Mesenchymal stem cell (in vitro differentiated cells and primary cell): Measurements from ENCODE around the gene DOCK10.

Experiments
- DNase-seq: peaks from one replicate; pipeline ENCODE4 v3.0.0-alpha.2; 2013
- H2AFZ ChIP-seq: one replicate; pipeline ENCODE4 v1.6.1; 2013; ENCODE audit warnings: low read depth, mild to moderate bottlenecking, control low read depth, inconsistent platforms, low read length, moderate library complexity
- H2AK5ac ChIP-seq: 2 replicates; pipeline ENCODE4 v1.6.1; 2013; ENCODE audit warnings: low read length, moderate library complexity, mild to moderate bottlenecking, inconsistent platforms; ENCODE audit not compliant: severe bottlenecking
- H2BK120ac ChIP-seq: one replicate; pipeline ENCODE4 v1.6.1; 2013; ENCODE audit warnings: low read depth, mild to moderate bottlenecking, inconsistent platforms, low read length, moderate library complexity
- H2BK12ac ChIP-seq, 2 experiments: one replicate each; pipeline ENCODE4 v1.6.1; 2013; ENCODE audit warnings: inconsistent platforms in 2 of 2, low read length in 2 of 2, mild to moderate bottlenecking in 2 of 2, moderate library complexity in 2 of 2, control low read depth in 1 of 2
- H2BK15ac ChIP-seq: one replicate; pipeline ENCODE4 v1.6.1; 2013; ENCODE audit warnings: mild to moderate bottlenecking, low read depth, inconsistent platforms; ENCODE audit not compliant: poor library complexity, severe bottlenecking
- H2BK5ac ChIP-seq: 2 replicates; pipeline ENCODE4 v1.6.1; 2013; ENCODE audit warnings: low read depth, mild to moderate bottlenecking, low read length, control low read depth, inconsistent platforms; ENCODE audit not compliant: poor library complexity, severe bottlenecking
- H3K14ac ChIP-seq, 2 experiments: one replicate each; pipeline ENCODE4 v1.6.1; 2013; ENCODE audit warnings: inconsistent platforms in 2 of 2, low read length in 2 of 2, control low read depth in 1 of 2, mild to moderate bottlenecking in 1 of 2, moderate library complexity in 1 of 2
- H3K18ac ChIP-seq, 2 experiments: one replicate each; pipeline ENCODE4 v1.6.1; 2013; ENCODE audit warnings: inconsistent platforms in 2 of 2, low read length in 2 of 2, control low read depth in 1 of 2, low read depth in 1 of 2, mild to moderate bottlenecking in 1 of 2
- H3K23ac ChIP-seq, 2 experiments: one replicate each; pipeline ENCODE4 v1.6.1; 2013; ENCODE audit warnings: inconsistent platforms in 2 of 2, low read length in 2 of 2, mild to moderate bottlenecking in 2 of 2, moderate library complexity in 2 of 2, control low read depth in 1 of 2
- H3K27ac ChIP-seq: 2 replicates; pipeline ENCODE4 v1.5.1; 2013; ENCODE audit warnings: mild to moderate bottlenecking, moderate library complexity, low read length, control low read depth, inconsistent platforms; ENCODE audit not compliant: poor library complexity, severe bottlenecking
- H3K27me3 ChIP-seq, 2 experiments: 2 replicates each; pipeline versions ENCODE4 v1.6.1 to v1.7.0; 2013; ENCODE audit warnings: low read length in 2 of 2, mild to moderate bottlenecking in 2 of 2, moderate library complexity in 2 of 2, control low read depth in 1 of 2, inconsistent platforms in 1 of 2; ENCODE audit not compliant: control insufficient read depth in 1 of 2, insufficient read depth in 1 of 2
- H3K36me3 ChIP-seq, 2 experiments: 2 replicates each; pipeline versions ENCODE4 v1.6.1 to v1.7.0; 2013; ENCODE audit warnings: low read length in 2 of 2, control low read depth in 1 of 2, inconsistent platforms in 1 of 2, low read depth in 1 of 2, mild to moderate bottlenecking in 1 of 2; ENCODE audit not compliant: insufficient read depth in 2 of 2, control insufficient read depth in 1 of 2
- H3K4ac ChIP-seq, 2 experiments: one replicate each; pipeline ENCODE4 v1.6.1; 2013; ENCODE audit warnings: inconsistent platforms in 2 of 2, low read length in 2 of 2, mild to moderate bottlenecking in 2 of 2, moderate library complexity in 2 of 2, control low read depth in 1 of 2, low read depth in 1 of 2
- H3K4me1 ChIP-seq: 2 replicates; pipeline ENCODE4 v1.6.1; 2013; ENCODE audit warnings: low read depth, low read length, control low read depth; ENCODE audit not compliant: control insufficient read depth, insufficient read depth
- H3K4me2 ChIP-seq: 2 replicates; pipeline ENCODE4 v1.6.1; 2013; ENCODE audit warnings: low read length, mild to moderate bottlenecking, inconsistent platforms; ENCODE audit not compliant: poor library complexity, severe bottlenecking
- H3K4me3 ChIP-seq, 2 experiments: 2 replicates each; pipeline versions ENCODE4 v1.5.1 to v1.7.0; 2013; ENCODE audit warnings: low read length in 2 of 2, mild to moderate bottlenecking in 2 of 2, control low read depth in 1 of 2, low read depth in 1 of 2; ENCODE audit not compliant: insufficient read depth in 1 of 2
- H3K79me1 ChIP-seq: replicated peaks from 2 replicates; pipeline ENCODE4 v1.6.1; 2013; ENCODE audit warnings: mild to moderate bottlenecking, control low read depth, low read length, inconsistent platforms; ENCODE audit not compliant: poor library complexity, severe bottlenecking
- H3K9ac ChIP-seq: 2 replicates; pipeline ENCODE4 v1.7.0; 2013; ENCODE audit warnings: mild to moderate bottlenecking, low read length, moderate library complexity
- H3K9me3 ChIP-seq: 2 replicates; pipeline ENCODE4 v1.7.0; 2013; ENCODE audit warnings: mild to moderate bottlenecking, low read length; ENCODE audit not compliant: control insufficient read depth
- H4K8ac ChIP-seq: one replicate; pipeline ENCODE4 v1.6.1; 2013; ENCODE audit warnings: inconsistent platforms, mild to moderate bottlenecking, low read length, moderate library complexity
- H4K91ac ChIP-seq: one replicate; pipeline ENCODE4 v1.6.1; 2013; ENCODE audit warnings: mild to moderate bottlenecking, low read length, inconsistent platforms
- WGBS: methylation state at CpG from one replicate; pipeline ENCODE4 v1.1.7; 2013; ENCODE audit warnings: mixed read lengths; 5-methylcytosine and 5-hydroxymethylcytosine counted together

Gene DOCK10

GRCh38 chr2:224723586-224724217, 318.6 kb downstream of the DOCK10 start:
- no peak overlapping the region for H3K14ac ChIP-seq
- WGBS: 100% methylated on average over 1 of the region's 2 CpGs
- no peak overlapping the region for H2BK120ac ChIP-seq
- no peak overlapping the region for H2BK15ac ChIP-seq
- no peak overlapping the region for H3K9ac ChIP-seq
- no peak overlapping the region for H2BK5ac ChIP-seq
- H3K36me3 ChIP-seq: no peaks in the 10 kb centered on the region
- H3K27me3 ChIP-seq: no peaks in the 10 kb centered on the region
- DNase-seq: no peak
- peaks cover 20% of the 10 kb centered on the region for H3K9me3 ChIP-seq
- no peak overlapping the region for H3K27ac ChIP-seq
- no peak overlapping the region for H3K4ac ChIP-seq
- H3K79me1 ChIP-seq: no peaks in the 10 kb centered on the region
- no peak overlapping the region for H3K18ac ChIP-seq
- peaks cover 1% of the 10 kb centered on the region for H3K4me1 ChIP-seq
- H3K4me3 ChIP-seq: no peak overlapping the region
- H2AK5ac ChIP-seq: no peak overlapping the region
- H2AFZ ChIP-seq: no peak overlapping the region
- no peak overlapping the region for H2BK12ac ChIP-seq
- no peak overlapping the region for H3K23ac ChIP-seq
- no peak overlapping the region for H4K91ac ChIP-seq
- no peak overlapping the region for H3K4me2 ChIP-seq
- H4K8ac ChIP-seq: no peak overlapping the region

- no peak overlapping the region for H3K14ac ChIP-seq
- H3K23ac ChIP-seq: no peak overlapping the region
- H3K4me2 ChIP-seq: no peak overlapping the region
- H3K18ac ChIP-seq: no peak overlapping the region
- H3K9me3 ChIP-seq: peaks cover 15% of the 10 kb centered on the region
- no peaks in the 10 kb centered on the region for H3K36me3 ChIP-seq
- no peak overlapping the region for H2AK5ac ChIP-seq
- H3K4me1 ChIP-seq: peaks cover 1% of the 10 kb centered on the region
- H3K27ac ChIP-seq: no peak overlapping the region
- H2AFZ ChIP-seq: no peak overlapping the region
- no peak overlapping the region for H3K4me3 ChIP-seq
- H3K4ac ChIP-seq: no peak overlapping the region
- H2BK120ac ChIP-seq: no peak overlapping the region
- H2BK15ac ChIP-seq: no peak overlapping the region
- H4K91ac ChIP-seq: no peak overlapping the region
- no peak overlapping the region for H2BK5ac ChIP-seq
- no peak overlapping the region for H3K9ac ChIP-seq
- no peak for DNase-seq
- WGBS: 90% methylated on average over 4 of the region's 4 CpGs
- no peak overlapping the region for H2BK12ac ChIP-seq
- no peak overlapping the region for H4K8ac ChIP-seq
- H3K79me1 ChIP-seq: no peaks in the 10 kb centered on the region
- H3K27me3 ChIP-seq: no peaks in the 10 kb centered on the region
These were observed 319.5 kb downstream of the DOCK10 start for GRCh38 chr2:224722770-224723169.

- no peak overlapping the region for H2AK5ac ChIP-seq
- peaks cover 1% of the 10 kb centered on the region for H3K4me1 ChIP-seq
- H3K14ac ChIP-seq: no peak overlapping the region
- H3K36me3 ChIP-seq: no peaks in the 10 kb centered on the region
- H3K27ac ChIP-seq: no peak overlapping the region
- H2BK120ac ChIP-seq: no peak overlapping the region
- DNase-seq: peak; percentile 8
- H3K18ac ChIP-seq: no peak overlapping the region
- no peak overlapping the region for H3K4me3 ChIP-seq
- WGBS: 90% methylated on average over 2 of the region's 3 CpGs
- no peak overlapping the region for H2BK15ac ChIP-seq
- no peaks in the 10 kb centered on the region for H3K27me3 ChIP-seq
- no peak overlapping the region for H3K4ac ChIP-seq
- no peak overlapping the region for H3K23ac ChIP-seq
- no peak overlapping the region for H2BK12ac ChIP-seq
- no peak overlapping the region for H4K91ac ChIP-seq
- no peak overlapping the region for H3K9ac ChIP-seq
- H3K79me1 ChIP-seq: no peaks in the 10 kb centered on the region
- H4K8ac ChIP-seq: no peak overlapping the region
- H3K4me2 ChIP-seq: no peak overlapping the region
- peaks cover 10% of the 10 kb centered on the region for H3K9me3 ChIP-seq
- H2AFZ ChIP-seq: no peak overlapping the region
- H2BK5ac ChIP-seq: no peak overlapping the region
These were observed 320.0 kb downstream of the DOCK10 start for GRCh38 chr2:224722250-224722649.

- no peak for DNase-seq
- H3K4me2 ChIP-seq: no peak overlapping the region
- H3K9ac ChIP-seq: no peak overlapping the region
- no peak overlapping the region for H4K8ac ChIP-seq
- no peak overlapping the region for H2AK5ac ChIP-seq
- no peak overlapping the region for H3K14ac ChIP-seq
- no peak overlapping the region for H3K4ac ChIP-seq
- H3K4me1 ChIP-seq: peaks cover under 1% of the 10 kb centered on the region
- H2BK120ac ChIP-seq: no peak overlapping the region
- no peak overlapping the region for H2BK12ac ChIP-seq
- no peak overlapping the region for H2AFZ ChIP-seq
- H3K9me3 ChIP-seq: no peaks in the 10 kb centered on the region
- H3K18ac ChIP-seq: no peak overlapping the region
- H4K91ac ChIP-seq: no peak overlapping the region
- no peak overlapping the region for H3K23ac ChIP-seq
- no peak overlapping the region for H3K27ac ChIP-seq
- 86% methylated on average over 1 of the region's 2 CpGs for WGBS
- H3K4me3 ChIP-seq: no peak overlapping the region
- H3K79me1 ChIP-seq: no peaks in the 10 kb centered on the region
- no peak overlapping the region for H2BK15ac ChIP-seq
- no peaks in the 10 kb centered on the region for H3K36me3 ChIP-seq
- H3K27me3 ChIP-seq: no peaks in the 10 kb centered on the region
- no peak overlapping the region for H2BK5ac ChIP-seq
These were observed 325.3 kb downstream of the DOCK10 start for GRCh38 chr2:224716921-224717320.
